Vagina (tissue), 2 donors: Measurements from ENCODE around the gene ST6GAL1.

Source experiments
- CTCF ChIP-seq, 3 experiments: fragments of 450-650 bp in 2 of 3; fragments of 200-600 bp in 1 of 3; sonication (generic) in 1 of 3; IDR thresholded peaks; one replicate each; pipeline ENCODE4 v1.5.1; 2017 to 2019; ENCODE audit warnings: antibody characterized with exemption in 3 of 3, mild to moderate bottlenecking in 2 of 3, moderate library complexity in 2 of 3
- POLR2A ChIP-seq, 2 donors: fragments of 450-650 bp; IDR thresholded peaks; one replicate each; pipeline ENCODE4 v1.6.1; 2017; ENCODE audit warnings: antibody characterized with exemption in 2 of 2, mild to moderate bottlenecking in 2 of 2, moderate library complexity in 2 of 2
- POLR2AphosphoS5 ChIP-seq, 2 donors: sonication (generic); formaldehyde crosslinking; IDR thresholded peaks; one replicate each; pipeline ENCODE4 v1.9.0; 2017; ENCODE audit warnings: antibody characterized with exemption in 2 of 2, mild to moderate bottlenecking in 2 of 2, low read depth in 1 of 2; ENCODE audit not compliant: insufficient read depth in 1 of 2

GRCh38 chr3:186990878-186991308 lies 60.6 kb downstream of the ST6GAL1 start:
- TF ChIP-seq POLR2AphosphoS5 (IDR thresholded peaks at IDR 0.05; ENCODE audit: insufficient read depth in 1 of 2, low read depth in 1 of 2): no peak
- TF ChIP-seq CTCF (IDR thresholded peaks at IDR 0.05): no peak
- no peak for TF ChIP-seq POLR2A (IDR thresholded peaks at IDR 0.05)
